Fibroblast of pulmonary artery (primary cell): Measurements from ENCODE around the gene TBC1D8.

ENCODE experiments used
- DNase-seq: peaks from one replicate; pipeline ENCODE4 v3.0.0-alpha.2; 2010; ENCODE audit warnings: low read depth
- H3K4me3 ChIP-seq: replicated peaks from 2 replicates; pipeline ENCODE4 v1.5.1; 2011; ENCODE audit warnings: low read depth, mild to moderate bottlenecking, control low read depth, low read length, moderate library complexity
- CTCF ChIP-seq: IDR thresholded peaks from 2 replicates; pipeline ENCODE4 v1.5.1; 2011; ENCODE audit warnings: mild to moderate bottlenecking, control low read depth, low read length, inconsistent platforms; ENCODE audit errors: missing control alignments

The TBC1D8 gene

GRCh38 chr2:100990166-100990565 lies 161.0 kb downstream of the TBC1D8 start:
- TF ChIP-seq CTCF: no peak
- no peak overlapping the region for H3K4me3 ChIP-seq
- DNase-seq: no peak

- DNase-seq: no peak
- no peak overlapping the region for H3K4me3 ChIP-seq
- TF ChIP-seq CTCF: no peak
These were observed 161.5 kb downstream of the TBC1D8 start for GRCh38 chr2:100989666-100990065.

GRCh38 chr2:100988630-100989417 lies 162.4 kb downstream of the TBC1D8 start:
- H3K4me3 ChIP-seq: no peak overlapping the region
- TF ChIP-seq CTCF: no peak
- no peak for DNase-seq

GRCh38 chr2:100987974-100988373 lies 163.2 kb downstream of the TBC1D8 start:
- H3K4me3 ChIP-seq: no peak overlapping the region
- no peak for DNase-seq
- TF ChIP-seq CTCF: no peak

- H3K4me3 ChIP-seq: no peak overlapping the region
- no peak for TF ChIP-seq CTCF
- DNase-seq: no peak
These were observed 163.6 kb downstream of the TBC1D8 start for GRCh38 chr2:100987536-100987935.

GRCh38 chr2:100986157-100986556 lies 165.0 kb downstream of the TBC1D8 start:
- no peak overlapping the region for H3K4me3 ChIP-seq
- no peak for DNase-seq
- TF ChIP-seq CTCF: no peak

GRCh38 chr2:100984892-100985307 lies 166.3 kb downstream of the TBC1D8 start:
- peak; percentile 85 for TF ChIP-seq CTCF
- no peak overlapping the region for H3K4me3 ChIP-seq
- DNase-seq: peak; percentile 80
